Measurements from ENCODE around the gene SUPT6H.

Gene SUPT6H

GRCh38 chr17:28747801-28748750, 86.1 kb downstream of the SUPT6H start:
- no peak for DNase-seq (ENCODE audit: extremely low read depth in 1 of 2, low read depth in 1 of 2)

DNA sequence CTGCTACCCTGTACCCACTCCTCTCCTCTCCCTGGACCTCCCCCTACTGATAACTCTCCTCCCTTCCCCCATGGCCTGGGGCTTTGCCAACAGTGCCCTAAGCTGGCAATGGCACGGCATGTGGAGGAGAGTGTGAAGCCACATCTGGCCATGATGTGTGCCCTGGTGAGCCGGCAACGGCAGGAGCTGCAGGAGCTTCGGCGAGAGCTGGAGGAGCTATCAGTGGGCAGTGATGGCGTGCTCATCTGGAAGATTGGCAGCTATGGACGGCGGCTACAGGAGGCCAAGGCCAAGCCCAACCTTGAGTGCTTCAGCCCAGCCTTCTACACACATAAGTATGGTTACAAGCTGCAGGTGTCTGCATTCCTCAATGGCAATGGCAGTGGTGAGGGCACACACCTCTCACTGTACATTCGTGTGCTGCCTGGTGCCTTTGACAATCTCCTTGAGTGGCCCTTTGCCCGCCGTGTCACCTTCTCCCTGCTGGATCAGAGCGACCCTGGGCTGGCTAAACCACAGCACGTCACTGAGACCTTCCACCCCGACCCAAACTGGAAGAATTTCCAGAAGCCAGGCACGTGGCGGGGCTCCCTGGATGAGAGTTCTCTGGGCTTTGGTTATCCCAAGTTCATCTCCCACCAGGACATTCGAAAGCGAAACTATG, 87.0 kb downstream of the SUPT6H start:
- no peak for DNase-seq (ENCODE audit: extremely low read depth in 1 of 2, low read depth in 1 of 2)

DNA sequence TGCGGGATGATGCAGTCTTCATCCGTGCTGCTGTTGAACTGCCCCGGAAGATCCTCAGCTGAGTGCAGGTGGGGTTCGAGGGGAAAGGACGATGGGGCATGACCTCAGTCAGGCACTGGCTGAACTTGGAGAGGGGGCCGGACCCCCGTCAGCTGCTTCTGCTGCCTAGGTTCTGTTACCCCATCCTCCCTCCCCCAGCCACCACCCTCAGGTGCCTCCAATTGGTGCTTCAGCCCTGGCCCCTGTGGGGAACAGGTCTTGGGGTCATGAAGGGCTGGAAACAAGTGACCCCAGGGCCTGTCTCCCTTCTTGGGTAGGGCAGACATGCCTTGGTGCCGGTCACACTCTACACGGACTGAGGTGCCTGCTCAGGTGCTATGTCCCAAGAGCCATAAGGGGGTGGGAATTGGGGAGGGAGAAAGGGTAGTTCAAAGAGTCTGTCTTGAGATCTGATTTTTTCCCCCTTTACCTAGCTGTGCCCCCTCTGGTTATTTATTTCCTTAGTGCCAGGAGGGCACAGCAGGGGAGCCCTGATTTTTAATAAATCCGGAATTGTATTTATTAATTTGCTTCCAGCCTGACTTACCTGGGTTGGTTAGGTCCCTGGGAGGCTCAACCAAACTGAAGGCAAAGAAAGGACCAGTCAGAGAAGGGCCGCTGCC, 87.6 kb downstream of the SUPT6H start:
- no peak for DNase-seq (ENCODE audit: extremely low read depth in 1 of 2, low read depth in 1 of 2)

DNA sequence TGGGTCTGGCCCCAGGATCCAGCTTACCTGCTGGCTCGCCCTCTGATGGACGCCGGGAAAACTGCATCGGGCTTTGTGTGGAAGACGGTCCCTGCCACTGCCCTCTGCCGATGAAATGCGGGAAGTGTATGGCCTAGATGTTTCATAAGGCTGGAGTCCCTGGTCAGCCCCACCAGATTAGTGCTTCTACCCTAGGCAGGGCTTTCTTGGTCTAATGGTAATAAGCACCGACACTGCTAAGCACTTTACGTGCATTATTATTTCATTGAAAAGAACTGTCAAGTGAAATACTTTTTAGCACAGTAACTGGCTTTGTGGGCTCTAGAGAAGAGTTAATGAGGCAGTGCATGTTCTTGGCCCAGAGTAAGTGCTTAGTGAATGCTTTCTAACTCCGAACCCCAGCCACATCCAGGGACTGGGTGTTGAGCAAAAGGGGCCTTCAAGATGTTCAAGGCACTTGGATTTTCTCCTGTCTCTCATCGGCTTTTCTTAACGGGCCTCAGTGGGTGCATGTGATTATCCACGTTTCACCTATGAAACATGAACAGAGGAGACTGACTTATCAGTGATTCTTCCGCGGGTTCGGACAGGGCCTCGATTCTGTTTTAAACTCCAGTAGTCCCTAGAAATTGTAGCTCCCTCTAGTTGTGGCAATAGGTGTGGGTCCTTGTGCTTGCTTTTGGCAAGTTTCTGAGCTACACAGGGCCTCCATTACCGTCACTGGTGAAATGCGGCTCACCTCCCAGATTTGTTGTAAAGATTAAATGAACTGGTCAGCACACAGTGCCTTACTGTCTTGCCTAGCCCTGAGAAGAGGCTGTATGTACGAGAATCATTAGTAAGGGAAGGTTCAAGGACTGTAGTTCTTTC, 88.4 kb downstream of the SUPT6H start:
- peak; percentile 61 to 87 for DNase-seq (ENCODE audit: extremely low read depth in 1 of 2, low read depth in 1 of 2)

DNA sequence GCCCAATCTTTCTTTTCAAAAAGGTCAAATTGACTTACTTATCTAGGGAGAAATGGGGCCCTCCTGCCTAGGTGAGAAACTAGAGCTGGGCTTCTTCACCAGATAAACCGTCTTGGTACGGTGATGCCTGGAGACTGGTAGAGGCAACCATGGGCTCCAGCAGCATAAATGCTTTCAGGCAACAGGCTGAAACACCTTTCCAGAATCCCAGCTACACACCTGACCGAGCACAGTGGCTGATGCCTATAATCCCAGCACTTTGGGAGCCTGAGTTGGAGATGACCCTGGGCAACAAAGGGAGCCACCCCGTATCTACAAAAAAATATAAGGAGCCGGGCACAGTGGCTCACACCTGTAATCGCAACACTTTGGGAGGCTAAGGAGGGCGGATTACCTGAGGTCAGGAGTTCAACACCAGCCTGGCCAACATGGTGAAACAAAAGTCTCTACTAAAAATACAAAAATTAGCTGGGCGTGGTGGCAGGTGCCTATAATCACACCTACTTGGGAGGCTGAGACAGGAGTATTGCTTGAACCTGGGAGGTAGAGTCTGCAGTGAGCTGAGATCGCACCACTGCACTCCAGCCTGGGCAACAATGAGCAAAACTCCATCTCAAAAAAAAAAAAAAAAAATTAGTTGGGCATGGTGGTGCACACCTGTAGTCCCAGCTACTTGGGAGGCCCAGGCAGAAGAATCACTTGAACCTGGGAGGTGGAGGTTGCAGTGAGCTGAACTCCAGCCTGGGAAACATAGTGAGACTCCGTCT, 89.8 kb downstream of the SUPT6H start:
- DNase-seq (ENCODE audit: extremely low read depth in 1 of 2, low read depth in 1 of 2), result no peak

Data from stimulated activated CD8-positive, alpha-beta memory T cell treated with anti-CD3 and anti-CD28 coated beads, Interleukin-7, amount 100 ng/mL, for 48 hours (primary cell).